Right lobe of liver (tissue), 4 donors: ENCODE results near the gene BCL2.

Experiments
- CTCF ChIP-seq, 4 donors: fragments of 200-600 bp in 3 of 4; fragments of 450-650 bp in 1 of 4; IDR thresholded peaks; one replicate each; pipeline versions ENCODE4 v1.5.1 to v1.8.0; 2016 to 2022; ENCODE audit warnings: antibody characterized with exemption in 4 of 4, mild to moderate bottlenecking in 2 of 4
- POLR2A ChIP-seq: fragments of 450-650 bp; IDR thresholded peaks from one replicate; pipeline ENCODE4 v1.6.1; 2017; ENCODE audit warnings: antibody characterized with exemption, mild to moderate bottlenecking
- donor health status: DM: no; HTN: no; CAD: no.
- donor health status: DM: no; HTN: no; CAD: no.
- donor health status: DM: no; HTN: yes; CAD: no.

- TF ChIP-seq POLR2A = no peak
- no peak for TF ChIP-seq CTCF (IDR thresholded peaks at IDR 0.05)
Measured at GRCh38 chr18:63241317-63241712, 78.3 kb downstream of the BCL2 start.
